GM12891 (cell line): Measurements from ENCODE around the gene GFPT1.

ENCODE experiments used
- PAX5 ChIP-seq: IDR thresholded peaks from 2 replicates; pipeline ENCODE4 v1.6.1; 2011; ENCODE audit warnings: low read length, moderate library complexity, mild to moderate bottlenecking; ENCODE audit not compliant: insufficient read depth, severe bottlenecking
- POLR2A ChIP-seq: IDR thresholded peaks from 2 replicates; pipeline ENCODE4 v1.6.1; 2011; ENCODE audit warnings: low read depth, low read length, control low read depth
- POLR2AphosphoS5 ChIP-seq: IDR thresholded peaks from 2 replicates; pipeline ENCODE4 v1.6.1; 2011; ENCODE audit warnings: low read depth, low read length, control low read depth
- POU2F2 ChIP-seq: IDR thresholded peaks from 2 replicates; pipeline ENCODE4 v1.6.1; 2011; ENCODE audit warnings: low read depth, mild to moderate bottlenecking, control low read depth, low read length, moderate library complexity
- SPI1 ChIP-seq: IDR thresholded peaks from 2 replicates; pipeline ENCODE4 v1.6.1; 2011; ENCODE audit warnings: low read depth, low read length, control low read depth
- TAF1 ChIP-seq: IDR thresholded peaks from 2 replicates; pipeline ENCODE4 v1.6.1; 2011; ENCODE audit warnings: low read depth, low read length, control low read depth

DNA sequence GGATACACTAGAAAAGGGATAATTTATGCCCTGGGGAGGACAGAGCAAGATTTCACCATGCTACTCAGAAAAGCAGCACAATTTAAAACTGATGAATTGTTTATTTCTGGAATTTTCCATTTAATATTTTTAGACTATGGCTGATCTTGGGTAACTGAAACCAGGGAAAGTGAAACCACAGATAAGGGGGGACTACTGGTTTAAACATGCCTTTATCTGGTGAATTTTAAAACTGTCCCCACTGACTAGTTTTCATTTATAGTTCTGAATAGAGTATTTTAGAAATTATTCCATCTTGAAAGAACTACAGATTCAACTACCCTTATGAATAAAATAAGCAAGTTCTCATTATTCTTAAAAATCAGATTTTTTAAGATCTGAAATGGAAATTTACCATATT, 35.2 kb upstream of the GFPT1 start:
- TF ChIP-seq POLR2A, result no peak
- TF ChIP-seq POLR2AphosphoS5, result no peak
- no peak for TF ChIP-seq TAF1
- TF ChIP-seq POU2F2, result no peak
- TF ChIP-seq PAX5, result no peak
- TF ChIP-seq SPI1, result no peak
